OCI-LY1 (cell line): Measurements from ENCODE around the gene RAI14.

Source experiments
- CTCF ChIP-seq: fragments of 200-600 bp; sonication (generic), shearing (Covaris generic); IDR thresholded peaks from 2 replicates; pipeline ENCODE4 v1.5.1; 2017; ENCODE audit warnings: mild to moderate bottlenecking, antibody characterized with exemption, low read length, moderate library complexity, mixed read lengths
- EZH2 ChIP-seq: fragments of 200-600 bp; sonication (generic), shearing (Covaris generic); IDR thresholded peaks from 2 replicates; pipeline ENCODE4 v1.8.0; 2017; ENCODE audit warnings: borderline replicate concordance, mixed run types, mild to moderate bottlenecking, antibody characterized with exemption, low read length, moderate library complexity, mixed read lengths

GRCh38 chr5:34700078-34700452 lies 43.9 kb downstream of the RAI14 start:
- TF ChIP-seq CTCF (no peak), EZH2 (no peak)
